ENCODE results near the gene AGBL1.

AGBL1 gene

DNA sequence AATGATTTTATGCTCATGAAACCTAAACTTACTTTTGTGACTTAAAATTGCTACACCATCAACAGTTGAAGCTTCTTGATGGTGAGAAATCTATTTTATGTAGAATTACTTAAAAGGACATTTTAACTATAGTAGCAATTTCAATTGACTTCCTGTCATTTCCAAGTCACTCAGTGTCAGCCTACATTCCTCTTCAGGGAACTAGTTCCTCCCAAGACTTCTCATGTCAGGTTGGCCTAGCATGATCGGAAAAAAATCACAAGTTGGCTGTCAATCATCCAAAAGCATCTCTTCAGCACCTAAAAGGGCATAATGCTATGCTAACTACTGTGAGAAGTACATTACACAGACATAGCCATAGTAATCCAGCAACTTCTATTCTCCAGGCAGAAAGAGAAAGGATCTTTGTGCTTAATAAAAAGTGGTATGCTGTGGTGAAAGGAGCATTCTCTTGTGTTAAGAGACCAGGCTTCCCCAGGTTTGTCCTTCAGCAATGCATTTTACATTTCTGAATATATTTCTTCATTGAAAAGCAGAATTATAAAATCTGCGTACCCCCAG, 893.7 kb downstream of the AGBL1 start:
- Histone ChIP-seq H3K9ac (ENCODE audit: low read depth, low read length) (no peak overlapping the region), H3K27me3 (ENCODE audit: insufficient read depth, low read length, poor library complexity) (no peaks in the 10 kb centered on the region), H2AFZ (ENCODE audit: low read depth, low read length) (no peak overlapping the region), H3K4me2 (ENCODE audit: insufficient read depth, low read length) (no peak overlapping the region), H3K4me1 (ENCODE audit: insufficient read depth, low read length) (no peaks in the 10 kb centered on the region), H3K36me3 (ENCODE audit: insufficient read depth, low read length) (no peaks in the 10 kb centered on the region), H3K27ac (ENCODE audit: low read length) (no peak overlapping the region), H3K4me3 (ENCODE audit: low read depth in 1 of 2, low read length in 2 of 2) (no peak overlapping the region), H3K9me3 (ENCODE audit: insufficient read depth, low read length, severe bottlenecking) (no peaks in the 10 kb centered on the region), H4K20me1 (ENCODE audit: insufficient read depth, low read length) (no peaks in the 10 kb centered on the region), H3K79me2 (ENCODE audit: insufficient read depth, low read length) (no peaks in the 10 kb centered on the region)
- no peak for ATAC-seq (ENCODE audit: insufficient read depth, low read depth)
- no peak for DNase-seq
- TF ChIP-seq, protein P1, sequence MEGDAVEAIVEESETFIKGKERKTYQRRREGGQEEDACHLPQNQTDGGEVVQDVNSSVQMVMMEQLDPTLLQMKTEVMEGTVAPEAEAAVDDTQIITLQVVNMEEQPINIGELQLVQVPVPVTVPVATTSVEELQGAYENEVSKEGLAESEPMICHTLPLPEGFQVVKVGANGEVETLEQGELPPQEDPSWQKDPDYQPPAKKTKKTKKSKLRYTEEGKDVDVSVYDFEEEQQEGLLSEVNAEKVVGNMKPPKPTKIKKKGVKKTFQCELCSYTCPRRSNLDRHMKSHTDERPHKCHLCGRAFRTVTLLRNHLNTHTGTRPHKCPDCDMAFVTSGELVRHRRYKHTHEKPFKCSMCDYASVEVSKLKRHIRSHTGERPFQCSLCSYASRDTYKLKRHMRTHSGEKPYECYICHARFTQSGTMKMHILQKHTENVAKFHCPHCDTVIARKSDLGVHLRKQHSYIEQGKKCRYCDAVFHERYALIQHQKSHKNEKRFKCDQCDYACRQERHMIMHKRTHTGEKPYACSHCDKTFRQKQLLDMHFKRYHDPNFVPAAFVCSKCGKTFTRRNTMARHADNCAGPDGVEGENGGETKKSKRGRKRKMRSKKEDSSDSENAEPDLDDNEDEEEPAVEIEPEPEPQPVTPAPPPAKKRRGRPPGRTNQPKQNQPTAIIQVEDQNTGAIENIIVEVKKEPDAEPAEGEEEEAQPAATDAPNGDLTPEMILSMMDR (IDR thresholded peaks at IDR 0.05; ENCODE audit: borderline replicate concordance, extremely low read depth, low read length, poor library complexity, severe bottlenecking): no peak
- TF ChIP-seq EZH2 (IDR thresholded peaks at IDR 0.05; ENCODE audit: borderline replicate concordance, low read depth, low read length, severe bottlenecking): no peak

DNA sequence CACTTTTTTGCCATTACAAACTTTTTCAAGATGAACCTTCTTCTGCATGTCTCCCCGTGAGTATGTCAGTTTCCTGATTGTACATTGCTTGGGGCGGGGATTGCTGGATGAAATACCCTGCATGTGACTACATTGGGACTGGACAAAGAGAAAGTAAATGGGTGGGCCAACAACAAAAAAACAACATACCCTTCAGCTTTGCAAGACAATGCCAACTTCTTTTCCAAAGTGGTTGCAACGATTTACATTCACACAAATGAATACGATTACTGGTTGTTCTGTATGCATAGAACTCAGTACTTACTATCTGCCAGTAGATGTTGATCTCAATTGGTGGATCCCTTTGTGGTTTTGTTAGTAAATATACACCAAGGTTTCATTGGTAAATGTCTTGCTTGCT, 908.4 kb downstream of the AGBL1 start:
- TF ChIP-seq, protein P1 (IDR thresholded peaks at IDR 0.05; ENCODE audit: borderline replicate concordance, extremely low read depth, low read length, poor library complexity, severe bottlenecking): no peak
- TF ChIP-seq EZH2 (IDR thresholded peaks at IDR 0.05; ENCODE audit: borderline replicate concordance, low read depth, low read length, severe bottlenecking): no peak
- no peaks in the 10 kb centered on the region for H3K4me1 ChIP-seq (ENCODE audit: insufficient read depth, low read length)
- no peak overlapping the region for H2AFZ ChIP-seq (ENCODE audit: low read depth, low read length)
- no peaks in the 10 kb centered on the region for H3K36me3 ChIP-seq (ENCODE audit: insufficient read depth, low read length)
- no peaks in the 10 kb centered on the region for H3K79me2 ChIP-seq (ENCODE audit: insufficient read depth, low read length)
- no peak overlapping the region for H3K9ac ChIP-seq (ENCODE audit: low read depth, low read length)
- H3K9me3 ChIP-seq (ENCODE audit: insufficient read depth, low read length, severe bottlenecking): no peaks in the 10 kb centered on the region
- DNase-seq (no peak), ATAC-seq (ENCODE audit: insufficient read depth, low read depth) (no peak)
- no peaks in the 10 kb centered on the region for H3K27me3 ChIP-seq (ENCODE audit: insufficient read depth, low read length, poor library complexity)
- no peaks in the 10 kb centered on the region for H4K20me1 ChIP-seq (ENCODE audit: insufficient read depth, low read length)
- no peak overlapping the region for H3K4me3 ChIP-seq (ENCODE audit: low read depth in 1 of 2, low read length in 2 of 2)
- no peak overlapping the region for H3K27ac ChIP-seq (ENCODE audit: low read length)
- H3K4me2 ChIP-seq (ENCODE audit: insufficient read depth, low read length): no peak overlapping the region

DNA sequence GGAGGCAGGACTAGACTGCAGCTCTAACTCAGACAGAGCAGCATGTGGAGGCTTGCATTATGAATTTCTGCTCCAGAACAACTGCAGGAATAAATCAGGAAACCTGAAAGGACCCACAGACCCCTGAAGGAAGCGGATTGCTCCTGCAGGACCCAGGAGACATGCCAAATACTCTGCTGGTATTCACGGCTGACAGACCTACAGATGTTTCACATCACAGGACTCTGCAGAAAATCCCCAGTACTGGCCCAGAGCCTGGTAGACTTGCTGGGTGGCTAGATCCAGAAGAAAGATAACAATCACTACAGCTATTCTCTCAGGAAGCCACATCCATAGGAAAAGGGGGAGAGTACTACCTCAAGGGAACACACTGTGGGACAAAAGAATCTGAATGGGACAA, 942.1 kb downstream of the AGBL1 start:
- no peak overlapping the region for H3K4me3 ChIP-seq (ENCODE audit: low read depth in 1 of 2, low read length in 2 of 2)
- DNase-seq: no peak
- no peak overlapping the region for H3K9ac ChIP-seq (ENCODE audit: low read depth, low read length)
- no peaks in the 10 kb centered on the region for H3K36me3 ChIP-seq (ENCODE audit: insufficient read depth, low read length)
- no peaks in the 10 kb centered on the region for H3K79me2 ChIP-seq (ENCODE audit: insufficient read depth, low read length)
- no peaks in the 10 kb centered on the region for H3K9me3 ChIP-seq (ENCODE audit: insufficient read depth, low read length, severe bottlenecking)
- no peaks in the 10 kb centered on the region for H3K4me1 ChIP-seq (ENCODE audit: insufficient read depth, low read length)
- H3K27ac ChIP-seq (ENCODE audit: low read length): no peak overlapping the region
- no peak overlapping the region for H2AFZ ChIP-seq (ENCODE audit: low read depth, low read length)
- TF ChIP-seq EZH2 (IDR thresholded peaks at IDR 0.05; ENCODE audit: borderline replicate concordance, low read depth, low read length, severe bottlenecking): no peak
- TF ChIP-seq, protein P1 (IDR thresholded peaks at IDR 0.05; ENCODE audit: borderline replicate concordance, extremely low read depth, low read length, poor library complexity, severe bottlenecking): no peak
- H4K20me1 ChIP-seq (ENCODE audit: insufficient read depth, low read length): no peaks in the 10 kb centered on the region
- no peak overlapping the region for H3K4me2 ChIP-seq (ENCODE audit: insufficient read depth, low read length)
- ATAC-seq (ENCODE audit: insufficient read depth, low read depth): no peak
- no peaks in the 10 kb centered on the region for H3K27me3 ChIP-seq (ENCODE audit: insufficient read depth, low read length, poor library complexity)

Data from DND-41 (cell line).